Activated CD8-positive, alpha-beta memory T cell treated with anti-CD3 and anti-CD28 coated beads for 1 hour (primary cell): ENCODE measurements around the gene GTF3C6.
"Not testable (repeated sequence)": the region's sequence is repeated elsewhere in the genome, so short reads cannot be mapped to it uniquely, and the experiment has no call there.

ENCODE experiments used
- DNase-seq, 2 donors: peaks; one replicate each; pipeline ENCODE4 v3.0.0-alpha.2; 2020; ENCODE audit warnings: low read depth in 1 of 2; ENCODE audit errors: extremely low read depth in 1 of 2

GTF3C6 gene

DNA sequence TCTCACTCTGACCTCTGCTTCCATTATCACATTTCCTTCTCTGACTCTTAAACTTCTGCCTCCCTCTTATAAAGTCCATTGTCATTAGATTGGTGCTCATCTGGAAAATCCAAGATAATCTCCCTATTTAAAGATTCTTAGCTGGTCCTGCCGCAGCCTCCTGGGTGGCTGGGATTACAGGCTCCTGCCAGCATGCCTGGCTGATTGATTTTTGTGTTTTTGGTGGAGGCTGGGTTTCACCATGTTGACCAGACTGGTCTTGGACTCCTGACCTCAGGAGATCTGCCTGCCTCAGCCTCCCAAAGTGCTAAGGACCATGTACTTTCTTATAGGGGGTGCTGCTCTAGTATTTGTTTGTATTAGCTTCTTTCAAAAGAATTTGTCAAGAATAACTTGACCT lies 18.1 kb downstream of the GTF3C6 start:
- DNase-seq = no peak

DNA sequence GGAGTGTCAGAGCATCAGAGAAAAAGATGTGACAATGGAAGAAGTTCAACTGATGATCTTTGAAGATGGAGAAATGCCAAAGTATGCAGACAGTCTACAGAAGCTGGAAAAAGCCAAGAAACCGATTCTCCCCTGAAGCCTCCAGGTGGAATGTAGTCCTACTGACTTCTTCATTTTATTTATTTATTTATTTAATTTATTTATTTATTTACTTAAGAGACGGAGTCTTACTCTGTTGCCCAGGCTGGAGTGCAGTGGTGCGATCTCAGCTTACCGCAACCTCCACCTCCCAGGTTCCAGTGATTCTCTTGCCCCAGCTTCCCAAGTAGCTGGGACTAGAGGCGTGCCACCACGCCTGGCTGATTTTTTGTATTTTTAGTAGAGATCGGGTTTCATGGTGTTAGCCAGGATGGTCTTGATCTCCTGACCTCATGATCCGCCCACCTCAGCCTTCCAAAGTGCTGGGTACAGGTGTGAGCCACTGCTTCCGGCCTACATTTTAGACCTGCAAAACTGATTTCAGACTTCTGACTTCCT lies 21.1 kb downstream of the GTF3C6 start:
- no peak for DNase-seq

DNA sequence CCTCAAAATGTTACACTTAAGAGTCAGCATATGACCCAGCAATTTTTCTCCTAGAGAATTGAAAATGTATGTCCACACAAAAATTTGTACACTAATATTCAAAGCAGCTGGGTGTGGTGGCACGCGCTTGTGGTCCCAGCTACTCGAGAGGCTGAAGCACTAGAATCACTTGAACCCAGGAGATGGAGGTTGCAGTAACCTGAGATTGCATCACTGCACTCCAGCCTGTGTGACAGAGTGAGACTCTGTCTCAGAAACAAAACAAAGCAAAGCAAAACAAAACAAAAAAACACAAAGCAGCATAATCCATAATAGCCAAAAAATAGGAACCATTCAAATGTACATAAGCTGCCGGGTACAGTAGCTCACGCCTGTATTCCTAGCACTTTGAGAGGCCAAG lies 21.7 kb downstream of the GTF3C6 start:
- DNase-seq = no peak

DNA sequence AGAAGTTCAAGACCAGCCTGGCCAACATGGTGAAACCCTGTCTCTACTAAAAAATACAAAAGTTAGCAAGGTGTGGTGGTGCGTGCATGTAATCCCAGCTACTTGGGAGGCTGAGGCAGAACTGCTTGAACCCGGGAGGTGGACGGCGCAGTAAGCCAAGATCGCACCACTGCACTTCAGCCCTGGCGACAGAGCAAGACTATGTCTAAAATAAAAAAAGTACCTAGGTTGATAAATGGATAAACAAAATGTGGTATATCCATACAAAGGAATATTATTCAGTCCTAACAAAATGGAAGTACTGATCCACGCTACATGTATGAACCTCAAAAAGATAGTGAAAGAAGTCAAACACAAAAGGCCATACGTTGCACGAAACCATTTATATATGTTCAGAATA lies 22.1 kb downstream of the GTF3C6 start:
- no peak for DNase-seq

DNA sequence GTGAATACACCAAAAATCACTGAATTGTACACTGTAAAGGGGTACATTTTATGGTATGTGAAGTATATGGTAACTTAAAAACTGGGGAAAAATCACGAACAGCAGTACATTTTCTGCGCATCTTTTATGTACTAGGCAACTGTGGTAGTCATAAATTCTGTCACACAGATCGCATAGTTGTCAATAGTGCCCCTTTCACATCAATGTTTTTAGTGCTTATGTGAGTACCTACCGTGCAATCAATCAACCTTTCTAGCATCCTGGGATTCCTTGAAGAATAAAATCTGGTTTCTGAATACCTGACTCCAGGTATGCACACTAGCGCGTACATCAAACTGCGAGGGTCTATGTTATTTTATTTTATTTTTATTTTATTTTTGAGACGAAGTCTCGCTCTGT lies 22.7 kb downstream of the GTF3C6 start:
- DNase-seq = no peak

DNA sequence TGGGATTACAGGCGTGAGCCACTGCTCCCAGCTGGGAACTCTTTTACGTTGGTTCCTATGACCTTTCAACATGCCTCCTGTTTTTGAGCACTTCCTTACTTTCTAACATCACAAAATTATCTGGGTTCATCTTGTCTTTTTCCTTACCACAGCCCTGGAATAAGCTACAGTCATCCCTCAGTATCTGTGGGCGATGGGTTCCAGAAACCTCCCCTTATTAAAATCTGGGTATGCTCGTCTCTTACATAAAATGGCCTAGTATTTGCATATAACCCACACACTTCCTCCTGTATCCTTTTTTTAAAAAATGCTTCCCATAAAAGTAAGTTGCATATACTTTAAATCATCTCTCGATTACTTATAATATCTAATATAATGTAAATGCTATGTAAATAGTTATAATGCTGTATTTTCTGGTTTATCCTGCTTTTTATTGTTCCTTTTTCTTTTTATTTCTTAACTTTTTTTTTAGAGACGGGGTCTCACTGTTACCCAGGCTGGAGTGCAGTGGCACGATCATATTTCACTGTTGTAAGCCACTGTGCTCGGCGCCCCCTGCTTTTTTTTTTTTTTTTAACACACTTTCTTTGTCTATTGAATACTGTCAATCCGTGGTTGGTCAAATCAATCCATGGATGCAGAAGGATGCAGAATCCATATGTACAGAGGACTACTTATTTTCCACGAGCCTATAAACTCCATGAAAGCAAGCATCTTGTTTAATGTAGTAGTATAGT lies 32.5 kb downstream of the GTF3C6 start:
- no peak for DNase-seq

DNA sequence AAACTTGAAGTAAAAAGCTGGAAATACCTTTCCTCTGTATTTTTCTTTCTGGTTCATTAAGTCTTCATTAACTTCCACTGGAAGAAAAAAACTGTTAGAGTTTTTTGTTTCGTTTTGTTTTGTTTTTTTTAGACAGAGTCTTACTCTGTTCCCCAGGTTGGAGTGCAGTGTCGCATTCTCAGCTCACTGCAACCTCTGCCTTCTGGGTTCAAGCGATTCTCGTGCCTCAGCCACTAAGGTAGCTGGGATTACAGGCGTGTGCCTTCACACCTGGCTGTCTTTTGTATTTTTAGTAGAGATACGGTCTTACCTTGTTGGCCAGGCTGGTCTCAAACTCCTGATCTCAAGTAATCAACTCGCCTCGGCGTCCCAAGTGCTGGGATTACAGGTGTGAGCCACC lies 38.2 kb downstream of the GTF3C6 start:
- no peak for DNase-seq

DNA sequence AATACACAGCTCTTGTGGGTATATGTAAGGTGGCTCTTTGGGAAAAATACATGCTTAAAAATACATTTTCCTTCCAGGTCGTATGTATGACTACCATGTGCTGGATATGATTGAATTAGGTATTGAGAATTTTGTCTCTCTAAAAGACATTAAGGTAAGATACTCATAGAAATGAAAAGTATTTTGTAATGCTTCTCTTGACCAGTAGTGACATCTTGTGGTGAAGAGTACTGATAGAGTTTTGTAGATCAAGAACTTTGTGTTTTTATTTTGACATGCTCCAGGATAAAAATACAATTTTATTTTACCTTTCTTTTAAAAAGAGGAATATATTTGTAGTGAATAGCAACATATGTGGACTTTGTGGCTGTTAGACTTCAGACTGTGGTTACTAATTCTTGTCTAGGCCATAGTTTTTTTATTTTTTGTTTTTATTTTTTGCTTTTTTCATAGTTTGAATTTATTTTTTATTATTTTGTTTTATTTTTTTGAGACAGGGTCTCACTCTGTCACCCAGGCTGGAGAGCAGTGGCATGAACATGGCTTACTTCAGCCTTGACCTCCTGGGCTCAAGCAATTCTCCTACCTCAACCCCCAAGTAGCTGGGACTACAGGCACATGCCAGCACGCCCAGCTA lies 41.2 kb downstream of the GTF3C6 start:
- no peak for DNase-seq

DNA sequence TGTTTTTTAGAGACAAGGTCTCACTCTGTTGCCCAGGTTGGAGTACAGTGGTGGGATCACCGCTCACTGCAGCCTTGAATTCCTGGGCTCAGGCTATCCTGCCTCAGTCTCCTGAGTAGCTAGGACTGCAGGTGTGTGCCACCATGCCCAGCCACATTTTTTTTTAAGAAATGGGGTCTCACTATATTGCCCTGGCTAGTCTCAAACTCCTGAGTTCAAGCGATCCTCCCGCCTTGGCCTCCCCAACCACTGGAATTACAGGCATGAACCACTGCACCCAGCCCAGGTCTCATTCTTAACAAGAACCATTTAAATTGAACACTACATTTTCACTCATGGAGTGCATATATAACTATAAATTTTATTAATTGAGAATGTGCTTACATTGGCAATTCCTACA lies 43.8 kb downstream of the GTF3C6 start:
- no peak for DNase-seq

DNA sequence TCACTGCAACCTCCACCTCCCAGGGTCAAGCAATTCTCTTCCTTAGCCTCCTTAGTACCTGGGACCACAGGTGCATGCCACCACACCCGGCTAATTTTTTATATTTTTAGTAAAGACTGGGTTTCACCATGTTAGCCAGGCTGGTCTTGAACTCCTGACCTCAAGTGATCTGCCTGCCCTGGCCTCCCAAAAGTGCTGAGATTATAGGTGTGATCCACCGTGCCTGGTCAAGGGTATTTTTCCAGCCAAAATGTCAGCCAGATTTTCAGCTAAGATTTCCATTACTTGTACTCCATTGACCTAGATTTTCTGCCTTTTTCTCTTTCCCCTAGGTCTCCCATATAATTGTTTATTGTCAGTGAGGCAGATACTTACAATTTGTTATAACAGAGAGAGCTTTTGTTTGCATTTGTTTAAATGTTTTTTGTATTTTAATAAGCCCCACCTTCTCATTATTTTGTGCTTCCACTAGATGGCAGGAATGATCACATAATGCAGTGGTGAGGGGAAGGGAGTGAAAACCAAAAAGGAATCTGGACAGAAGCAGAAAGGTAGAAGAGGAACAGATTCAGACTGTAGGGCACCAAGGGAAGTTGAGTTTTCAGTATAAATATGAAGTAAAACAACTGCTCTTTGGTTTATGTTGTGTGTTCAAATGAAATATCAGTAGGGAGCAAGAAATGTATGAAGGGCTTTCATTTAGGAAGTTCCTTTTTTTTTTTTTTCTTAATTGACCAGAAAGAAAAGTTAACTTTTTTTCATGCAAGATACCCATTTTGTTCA lies 53.0 kb downstream of the GTF3C6 start:
- no peak for DNase-seq

DNA sequence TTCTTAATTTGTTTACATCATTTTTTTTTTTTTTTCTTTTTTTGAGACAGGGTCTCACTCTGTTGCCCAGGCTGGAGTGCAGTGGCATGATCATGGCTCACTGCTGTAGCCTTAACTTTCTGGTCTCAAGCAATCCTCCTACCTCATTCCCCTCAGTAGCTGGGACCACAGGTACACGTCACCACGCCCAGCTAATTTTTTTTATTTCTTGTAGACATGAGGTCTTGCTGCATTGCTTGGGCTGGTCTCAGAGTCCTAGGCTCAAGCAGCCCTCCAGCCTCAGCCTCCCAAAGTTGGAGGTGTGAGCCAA lies 53.6 kb downstream of the GTF3C6 start:
- DNase-seq = no peak

DNA sequence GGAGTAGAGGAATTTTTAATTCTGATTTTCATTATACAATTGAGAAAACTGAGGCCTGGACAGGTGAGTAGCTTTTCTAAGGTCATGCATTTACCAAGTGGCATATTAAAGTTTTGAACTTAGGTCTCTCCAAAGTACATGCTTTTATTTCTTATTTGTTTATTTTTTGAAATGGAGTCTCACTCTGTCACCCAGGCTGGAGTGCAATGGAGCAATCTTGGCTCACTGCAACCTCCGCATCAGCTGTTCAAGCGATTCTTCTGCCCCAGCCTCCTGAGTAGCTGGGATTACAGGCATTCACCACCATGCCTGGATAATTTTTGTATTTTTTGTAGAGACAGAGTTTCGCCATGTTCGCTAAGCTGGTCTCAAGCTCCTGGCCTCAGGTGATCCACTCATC lies 54.0 kb downstream of the GTF3C6 start:
- not testable (repeated sequence) for DNase-seq

DNA sequence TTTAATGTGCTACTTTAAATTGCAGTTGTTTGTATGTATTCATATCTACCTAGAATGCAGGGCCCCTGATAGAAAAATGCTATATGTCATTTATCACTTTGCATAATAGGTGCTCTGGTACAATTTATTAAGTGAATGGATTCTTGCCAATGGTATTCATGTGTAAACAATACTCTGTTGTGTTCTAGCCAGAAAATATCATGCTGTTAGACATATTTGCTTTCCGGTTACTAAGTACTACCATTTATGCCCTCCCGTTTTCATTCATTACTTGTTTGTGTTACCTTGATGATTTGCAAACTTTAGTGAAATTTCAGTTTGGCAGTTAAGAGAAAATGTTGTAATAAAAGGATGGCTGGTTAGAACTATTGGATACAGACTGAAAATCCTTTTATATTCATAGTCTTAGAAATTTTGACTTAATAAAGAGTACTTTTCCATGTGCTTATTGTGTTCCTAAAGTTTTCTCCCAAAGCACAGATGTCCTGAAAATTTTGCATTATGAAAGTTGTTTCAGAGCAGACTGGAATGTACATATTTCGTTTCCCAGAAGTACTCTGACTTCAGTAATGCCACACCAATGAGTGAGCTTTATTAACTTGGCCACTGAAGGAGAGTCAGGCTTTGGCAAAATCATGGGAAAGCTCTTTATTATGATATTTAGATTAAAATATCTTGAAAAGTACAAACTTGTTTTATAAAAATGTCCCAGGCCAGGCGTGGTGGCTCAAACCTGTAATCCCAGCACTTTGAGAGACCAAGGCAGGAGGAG lies 54.8 kb downstream of the GTF3C6 start:
- no peak for DNase-seq

DNA sequence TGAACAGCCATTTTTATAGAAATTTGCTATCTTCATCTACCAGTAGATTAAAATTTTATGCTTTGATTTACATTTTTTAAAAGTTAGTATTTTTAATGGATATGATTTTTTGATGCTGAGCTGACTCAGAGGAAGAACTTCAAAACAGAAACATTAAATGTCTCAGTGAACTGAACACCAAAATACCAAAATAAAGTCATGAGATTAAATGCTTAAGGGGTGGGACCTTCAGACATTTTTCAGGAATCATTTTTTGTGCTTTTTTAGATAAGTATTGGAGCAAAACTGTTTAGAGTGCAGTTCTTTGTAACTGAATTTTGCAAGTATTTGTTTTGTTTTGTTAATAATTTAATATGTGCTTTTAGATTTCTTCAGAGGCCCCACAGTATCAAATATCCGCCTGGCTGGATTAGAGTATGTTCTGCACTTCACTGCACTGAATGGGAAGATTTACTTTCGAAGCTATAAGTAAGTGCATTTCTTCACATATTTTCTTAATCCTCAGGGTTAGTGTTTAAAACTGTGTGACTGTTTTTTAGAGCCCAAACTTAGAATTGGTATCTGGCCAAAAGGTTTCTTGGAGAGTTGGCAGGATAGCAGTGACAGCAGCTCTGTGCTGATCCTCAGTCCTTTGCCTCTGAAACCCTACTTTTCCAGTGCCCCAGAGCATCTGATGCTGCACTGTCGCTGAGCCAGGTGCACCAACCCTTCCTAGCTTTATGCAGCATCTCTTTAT lies 57.1 kb downstream of the GTF3C6 start:
- no peak for DNase-seq

DNA sequence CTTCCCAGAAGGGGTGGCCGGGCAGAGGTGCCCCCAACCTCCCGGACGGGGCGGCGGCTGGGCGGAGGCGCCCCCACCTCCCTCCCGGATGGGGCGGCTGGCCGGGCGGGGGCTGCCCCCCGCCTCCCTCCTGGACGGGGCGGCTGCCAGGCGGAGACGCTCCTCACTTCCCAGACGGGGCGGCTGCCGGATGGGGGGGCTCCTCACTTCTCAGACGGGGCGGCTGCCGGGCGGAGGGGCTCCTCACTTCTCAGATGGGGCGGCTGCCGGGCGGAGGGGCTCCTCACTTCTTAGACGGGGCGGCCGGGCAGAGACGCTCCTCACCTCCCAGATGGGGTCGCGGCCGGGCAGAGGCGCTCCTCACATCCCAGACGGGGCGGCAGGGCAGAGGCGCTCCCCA lies 58.7 kb downstream of the GTF3C6 start:
- DNase-seq = not testable (repeated sequence)
